Natural killer cell (primary cell): ENCODE results near the gene ARHGAP42. TPM values are rescaled to one million over a fixed set of nuclear protein-coding genes. Genes with fewer than 3 reads are reported as not detected.

ENCODE experiments used
- ATAC-seq, 3 donors: fragments of 150-1000 bp in 2 of 3; fragments of 200-7000 bp in 1 of 3; cut with Tn5 transposase; 1 replicate in 1 of 3; 2 replicates in 2 of 3; pipeline ENCODE4 v1.10.0; 2021; ENCODE audit warnings: mild to moderate bottlenecking in 2 of 3, moderate library complexity in 2 of 3
- DNase-seq, 2 donors: peaks; one replicate each; pipeline versions ENCODE4 v3.0.0 to v3.0.0-alpha.2; 2013 to 2021; ENCODE audit warnings: mixed read lengths in 1 of 2
- H3K27ac ChIP-seq: one replicate; pipeline ENCODE4 v1.5.1; 2013; ENCODE audit warnings: mild to moderate bottlenecking, low read length
- H3K27me3 ChIP-seq: one replicate; pipeline ENCODE4 v1.6.1; 2013; ENCODE audit warnings: low read length; ENCODE audit not compliant: control insufficient read depth, insufficient read depth
- H3K36me3 ChIP-seq: one replicate; pipeline ENCODE4 v1.6.1; 2013; ENCODE audit warnings: low read length; ENCODE audit not compliant: control insufficient read depth, insufficient read depth
- H3K4me1 ChIP-seq: one replicate; pipeline ENCODE4 v1.6.1; 2013; ENCODE audit warnings: low read length; ENCODE audit not compliant: control insufficient read depth, insufficient read depth
- H3K4me3 ChIP-seq: one replicate; pipeline ENCODE4 v1.5.1; 2013; ENCODE audit warnings: low read length
- H3K9me3 ChIP-seq: one replicate; pipeline ENCODE4 v1.6.1; 2013; ENCODE audit warnings: low read length; ENCODE audit not compliant: control insufficient read depth, insufficient read depth
- H3K27ac Mint-ChIP-seq, 2 donors: one replicate each; pipeline ENCODE4 v1.8.0; 2022; ENCODE audit warnings: mild to moderate bottlenecking in 2 of 2, mixed read lengths in 2 of 2, moderate library complexity in 1 of 2
- H3K27me3 Mint-ChIP-seq, 2 donors: one replicate each; pipeline ENCODE4 v1.8.0; 2022; ENCODE audit warnings: low read depth in 2 of 2, mixed read lengths in 2 of 2
- H3K36me3 Mint-ChIP-seq: one replicate; pipeline ENCODE4 v1.8.0; 2022; ENCODE audit warnings: mixed read lengths
- H3K4me1 Mint-ChIP-seq, 2 donors: one replicate each; pipeline ENCODE4 v1.8.0; 2022; ENCODE audit warnings: mixed read lengths in 2 of 2
- H3K4me3 Mint-ChIP-seq: one replicate; pipeline ENCODE4 v1.8.0; 2022; ENCODE audit warnings: mild to moderate bottlenecking, moderate library complexity, mixed read lengths
- H3K9me3 Mint-ChIP-seq, 2 donors: one replicate each; pipeline ENCODE4 v1.8.0; 2022; ENCODE audit warnings: mixed read lengths in 2 of 2
- WGBS: methylation state at CpG from one replicate; pipeline ENCODE4 v1.1.7; 2013; ENCODE audit warnings: missing lambda C conversion rate; ENCODE audit not compliant: insufficient coverage; 5-methylcytosine and 5-hydroxymethylcytosine counted together
- intact Hi-C: fragments of 100-400 bp; cut with micrococcal nuclease; formaldehyde crosslinking; loops from one replicate; pipeline ENCODE4 v1.14.2; 2022
- total RNA-seq, 4 donors: library from RNA; stranded (reverse); fragments of 120-200 nt in 1 of 4; gene quantifications; one replicate each; pipeline versions ENCODE4 v1.2.3 to v1.2.4, GENCODE V29; 2013 to 2022
- TF ChIP-seq, protein P1 (sequence below): fragments of 200-600 bp; IDR thresholded peaks from one replicate; pipeline ENCODE4 v1.8.0; 2022; ENCODE audit warnings: antibody characterized with exemption

Gene ARHGAP42
- total RNA-seq, 3 donors from 2014 or later (not counting 1 experiment from before 2014, with no cell fraction given) = 6.0 to 7.6 (median 6.4) TPM

DNA sequence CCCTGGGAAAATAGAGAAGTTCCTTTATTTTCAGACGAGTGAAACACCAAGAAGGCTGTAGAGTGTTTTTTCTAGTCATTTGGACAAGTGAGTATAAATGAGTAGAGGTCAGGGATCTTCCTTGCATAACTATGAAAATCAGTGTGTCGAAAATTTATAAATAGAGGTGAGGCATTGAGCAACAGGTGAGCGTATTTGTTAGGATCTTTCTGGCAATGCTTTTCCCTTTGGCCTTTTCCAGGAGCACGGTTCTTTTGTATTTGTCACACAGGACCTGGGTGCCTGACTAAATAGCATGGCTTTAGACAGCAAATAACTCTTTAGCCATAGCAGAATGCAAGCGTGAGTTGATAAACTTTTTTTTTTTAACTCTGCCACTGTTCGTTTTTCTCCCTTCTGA lies 19.6 kb upstream of the ARHGAP42 start:
- H3K27me3 ChIP-seq = peaks cover 2% of the 10 kb centered on the region
- H3K27ac ChIP-seq = no peak overlapping the region
- Mint-ChIP-seq H3K9me3 (no peaks in the 10 kb centered on the region), H3K36me3 (no peaks in the 10 kb centered on the region), H3K4me1 (no peaks in the 10 kb centered on the region), H3K27me3 (peaks cover 4 to 29% of the 10 kb centered on the region in 2 donors), H3K27ac (no peak overlapping the region), H3K4me3 (no peak overlapping the region)
- no peak for ATAC-seq
- intact Hi-C loops = no loop called here
- H3K4me3 ChIP-seq = no peak overlapping the region
- no peaks in the 10 kb centered on the region for H3K36me3 ChIP-seq
- no peak for DNase-seq
- no peaks in the 10 kb centered on the region for H3K9me3 ChIP-seq
- 72% methylated on average over 6 of the region's 6 CpGs for WGBS
- H3K4me1 ChIP-seq = no peaks in the 10 kb centered on the region
- TF ChIP-seq, protein P1, sequence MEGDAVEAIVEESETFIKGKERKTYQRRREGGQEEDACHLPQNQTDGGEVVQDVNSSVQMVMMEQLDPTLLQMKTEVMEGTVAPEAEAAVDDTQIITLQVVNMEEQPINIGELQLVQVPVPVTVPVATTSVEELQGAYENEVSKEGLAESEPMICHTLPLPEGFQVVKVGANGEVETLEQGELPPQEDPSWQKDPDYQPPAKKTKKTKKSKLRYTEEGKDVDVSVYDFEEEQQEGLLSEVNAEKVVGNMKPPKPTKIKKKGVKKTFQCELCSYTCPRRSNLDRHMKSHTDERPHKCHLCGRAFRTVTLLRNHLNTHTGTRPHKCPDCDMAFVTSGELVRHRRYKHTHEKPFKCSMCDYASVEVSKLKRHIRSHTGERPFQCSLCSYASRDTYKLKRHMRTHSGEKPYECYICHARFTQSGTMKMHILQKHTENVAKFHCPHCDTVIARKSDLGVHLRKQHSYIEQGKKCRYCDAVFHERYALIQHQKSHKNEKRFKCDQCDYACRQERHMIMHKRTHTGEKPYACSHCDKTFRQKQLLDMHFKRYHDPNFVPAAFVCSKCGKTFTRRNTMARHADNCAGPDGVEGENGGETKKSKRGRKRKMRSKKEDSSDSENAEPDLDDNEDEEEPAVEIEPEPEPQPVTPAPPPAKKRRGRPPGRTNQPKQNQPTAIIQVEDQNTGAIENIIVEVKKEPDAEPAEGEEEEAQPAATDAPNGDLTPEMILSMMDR = no peak

DNA sequence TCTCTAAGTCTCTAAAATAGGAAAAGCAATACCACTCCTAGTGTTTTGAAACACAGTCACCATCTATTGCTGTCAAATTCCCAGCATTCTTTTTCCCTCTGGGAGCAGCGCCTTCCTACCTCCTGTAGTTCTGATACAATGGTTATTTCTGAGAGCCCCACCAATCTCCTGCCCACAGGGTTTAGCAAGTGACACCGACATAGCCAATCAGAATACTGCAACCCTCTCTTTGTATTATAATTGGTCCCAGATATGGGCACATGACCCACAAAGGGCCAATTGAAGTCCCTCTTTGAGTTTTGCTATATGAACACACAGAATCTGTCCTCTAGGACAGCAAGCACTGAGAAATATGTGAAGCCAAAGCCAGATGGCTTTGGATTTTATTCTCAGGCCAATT lies 16.9 kb upstream of the ARHGAP42 start:
- H3K27ac Mint-ChIP-seq = no peak overlapping the region
- no peaks in the 10 kb centered on the region for H3K27me3 ChIP-seq
- DNase-seq (no peak), ATAC-seq (no peak)
- TF ChIP-seq, protein P1 = no peak
- H3K27me3 Mint-ChIP-seq = peaks cover 5 to 23% of the 10 kb centered on the region in 2 donors
- H3K4me3 Mint-ChIP-seq = no peak overlapping the region
- no peaks in the 10 kb centered on the region for H3K4me1 Mint-ChIP-seq
- no peaks in the 10 kb centered on the region for H3K9me3 ChIP-seq
- H3K36me3 Mint-ChIP-seq = no peaks in the 10 kb centered on the region
- 93% methylated on average over 2 of the region's 2 CpGs for WGBS
- no peak overlapping the region for H3K27ac ChIP-seq
- H3K4me1 ChIP-seq = no peaks in the 10 kb centered on the region
- no peak overlapping the region for H3K4me3 ChIP-seq
- intact Hi-C loops = no loop called here
- no peaks in the 10 kb centered on the region for H3K9me3 Mint-ChIP-seq
- H3K36me3 ChIP-seq = no peaks in the 10 kb centered on the region

DNA sequence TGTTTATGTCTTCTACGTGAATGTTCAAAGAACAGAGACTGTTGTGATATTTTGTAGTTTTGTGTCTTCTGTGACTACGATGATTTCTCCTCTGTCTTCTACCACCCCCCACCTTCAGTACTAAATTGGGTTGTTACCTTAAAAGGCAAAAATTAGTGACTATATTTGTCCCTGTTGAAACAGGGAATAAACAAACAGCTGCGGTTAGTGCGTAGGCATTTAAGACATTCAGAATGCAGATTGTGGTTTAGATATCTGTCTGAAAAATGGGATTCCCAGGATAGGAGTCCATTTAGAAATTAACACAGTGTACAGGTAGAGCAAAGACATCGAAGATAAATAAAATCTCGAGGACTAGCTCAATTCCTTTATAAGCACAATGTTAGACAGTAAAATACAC lies 15.6 kb upstream of the ARHGAP42 start:
- ATAC-seq = no peak
- Mint-ChIP-seq H3K9me3 (no peaks in the 10 kb centered on the region), H3K4me3 (no peak overlapping the region), H3K4me1 (no peaks in the 10 kb centered on the region), H3K27me3 (peaks cover 8 to 23% of the 10 kb centered on the region in 2 donors), H3K27ac (no peak overlapping the region), H3K36me3 (no peaks in the 10 kb centered on the region)
- no peaks in the 10 kb centered on the region for H3K9me3 ChIP-seq
- H3K4me3 ChIP-seq = no peak overlapping the region
- TF ChIP-seq, protein P1 = no peak
- DNase-seq = no peak
- no peaks in the 10 kb centered on the region for H3K4me1 ChIP-seq
- H3K36me3 ChIP-seq = no peaks in the 10 kb centered on the region
- no peaks in the 10 kb centered on the region for H3K27me3 ChIP-seq
- no peak overlapping the region for H3K27ac ChIP-seq
- intact Hi-C loops = no loop called here
- WGBS = 79% methylated on average over 4 of the region's 6 CpGs

DNA sequence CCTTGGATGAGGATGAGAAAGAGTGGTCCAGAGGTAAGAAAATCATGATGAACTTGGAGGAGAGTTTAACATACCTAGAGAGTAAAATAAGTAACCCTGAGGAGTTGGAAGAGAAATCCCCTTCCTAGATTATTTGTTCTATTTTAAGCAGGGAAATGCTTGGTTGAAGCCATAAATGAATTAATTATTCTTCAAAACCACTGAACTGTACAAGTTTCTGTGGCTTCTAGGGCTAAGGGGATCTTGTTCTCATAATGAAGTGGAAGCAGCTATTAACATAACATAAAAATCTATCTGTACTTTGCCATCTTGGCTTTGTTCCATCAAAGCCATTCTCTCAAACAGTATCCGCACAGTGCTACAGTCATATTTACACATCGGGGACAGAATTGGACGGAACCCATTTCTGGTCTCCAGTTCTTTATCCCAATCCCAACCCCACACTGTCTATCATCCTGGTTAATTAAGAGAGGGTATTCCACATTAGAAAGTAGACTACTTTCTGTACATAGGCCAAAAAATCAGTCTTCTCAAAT lies 14.5 kb upstream of the ARHGAP42 start:
- DNase-seq (no peak), ATAC-seq (no peak)
- H3K4me1 Mint-ChIP-seq = no peaks in the 10 kb centered on the region
- no peaks in the 10 kb centered on the region for H3K9me3 Mint-ChIP-seq
- H3K27me3 Mint-ChIP-seq = peaks cover 8 to 23% of the 10 kb centered on the region in 2 donors
- Histone ChIP-seq H3K4me3 (no peak overlapping the region), H3K27ac (no peak overlapping the region), H3K36me3 (no peaks in the 10 kb centered on the region), H3K4me1 (no peaks in the 10 kb centered on the region), H3K27me3 (no peaks in the 10 kb centered on the region), H3K9me3 (no peaks in the 10 kb centered on the region)
- H3K36me3 Mint-ChIP-seq = no peaks in the 10 kb centered on the region
- intact Hi-C loops = no loop called here
- TF ChIP-seq, protein P1 = no peak
- no peak overlapping the region for H3K27ac Mint-ChIP-seq
- WGBS = 100% methylated on average over 3 of the region's 3 CpGs
- no peak overlapping the region for H3K4me3 Mint-ChIP-seq
